Esophagus squamous epithelium (tissue), 4 donors: ENCODE measurements around the gene OPCML.

ENCODE experiments used
- POLR2A ChIP-seq, 4 donors: fragments of 450-650 bp; IDR thresholded peaks; one replicate each; pipeline ENCODE4 v1.6.1; 2017; ENCODE audit warnings: antibody characterized with exemption in 4 of 4, mild to moderate bottlenecking in 4 of 4, moderate library complexity in 3 of 4
- TF ChIP-seq, protein P1 (sequence below), 6 experiments: fragments of 450-650 bp in 4 of 6; fragments of 200-600 bp in 2 of 6; sonication (generic) in 2 of 6; IDR thresholded peaks; one replicate each; pipeline ENCODE4 v1.5.1; 2016 to 2019; ENCODE audit warnings: antibody characterized with exemption in 6 of 6, mild to moderate bottlenecking in 4 of 6, moderate library complexity in 4 of 6

GRCh38 chr11:132686886-132687285 lies 845.4 kb downstream of the OPCML start:
- TF ChIP-seq, protein P1, sequence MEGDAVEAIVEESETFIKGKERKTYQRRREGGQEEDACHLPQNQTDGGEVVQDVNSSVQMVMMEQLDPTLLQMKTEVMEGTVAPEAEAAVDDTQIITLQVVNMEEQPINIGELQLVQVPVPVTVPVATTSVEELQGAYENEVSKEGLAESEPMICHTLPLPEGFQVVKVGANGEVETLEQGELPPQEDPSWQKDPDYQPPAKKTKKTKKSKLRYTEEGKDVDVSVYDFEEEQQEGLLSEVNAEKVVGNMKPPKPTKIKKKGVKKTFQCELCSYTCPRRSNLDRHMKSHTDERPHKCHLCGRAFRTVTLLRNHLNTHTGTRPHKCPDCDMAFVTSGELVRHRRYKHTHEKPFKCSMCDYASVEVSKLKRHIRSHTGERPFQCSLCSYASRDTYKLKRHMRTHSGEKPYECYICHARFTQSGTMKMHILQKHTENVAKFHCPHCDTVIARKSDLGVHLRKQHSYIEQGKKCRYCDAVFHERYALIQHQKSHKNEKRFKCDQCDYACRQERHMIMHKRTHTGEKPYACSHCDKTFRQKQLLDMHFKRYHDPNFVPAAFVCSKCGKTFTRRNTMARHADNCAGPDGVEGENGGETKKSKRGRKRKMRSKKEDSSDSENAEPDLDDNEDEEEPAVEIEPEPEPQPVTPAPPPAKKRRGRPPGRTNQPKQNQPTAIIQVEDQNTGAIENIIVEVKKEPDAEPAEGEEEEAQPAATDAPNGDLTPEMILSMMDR (IDR thresholded peaks at IDR 0.05) = no peak
- no peak for TF ChIP-seq POLR2A (IDR thresholded peaks at IDR 0.05)
